NCI-H2227 treated with DMSO at 0.1 percent for 48 hours (cell line): ENCODE measurements around the gene FMN2.
"Not testable (repeated sequence)": the region's sequence is repeated elsewhere in the genome, so short reads cannot be mapped to it uniquely, and the experiment has no call there.

Experiments used
- DNase-seq: peaks from one replicate; lab custom pipeline; 2025; lab: John Stamatoyannopoulos, UW

Gene FMN2

GRCh38 chr1:240254778-240255291 is 163.2 kb downstream of the FMN2 start:
- DNase-seq: no peak

- DNase-seq: no peak
These were observed 164.2 kb downstream of the FMN2 start for GRCh38 chr1:240255922-240256321.

- no peak for DNase-seq
These were observed 165.3 kb downstream of the FMN2 start for GRCh38 chr1:240256836-240257503.

DNA sequence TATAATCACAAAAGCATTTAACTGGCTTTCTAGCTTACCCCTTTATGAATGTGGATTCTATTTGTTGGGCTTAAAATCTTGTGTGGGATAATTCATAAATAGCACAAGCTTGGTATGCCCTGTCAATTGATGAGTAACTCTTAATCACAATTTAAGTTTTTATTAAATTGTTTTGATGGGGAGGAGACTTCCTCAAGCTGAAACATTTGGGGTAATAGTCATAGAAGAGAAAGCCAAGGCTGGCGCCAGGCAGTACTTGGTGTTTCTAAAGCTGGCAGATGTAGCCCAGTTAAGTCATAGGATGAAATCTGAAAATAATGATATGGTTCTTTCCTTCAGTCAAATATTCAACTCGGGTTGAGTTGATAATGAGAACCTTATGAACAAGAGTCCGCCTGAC is 167.2 kb downstream of the FMN2 start:
- DNase-seq: no peak

DNA sequence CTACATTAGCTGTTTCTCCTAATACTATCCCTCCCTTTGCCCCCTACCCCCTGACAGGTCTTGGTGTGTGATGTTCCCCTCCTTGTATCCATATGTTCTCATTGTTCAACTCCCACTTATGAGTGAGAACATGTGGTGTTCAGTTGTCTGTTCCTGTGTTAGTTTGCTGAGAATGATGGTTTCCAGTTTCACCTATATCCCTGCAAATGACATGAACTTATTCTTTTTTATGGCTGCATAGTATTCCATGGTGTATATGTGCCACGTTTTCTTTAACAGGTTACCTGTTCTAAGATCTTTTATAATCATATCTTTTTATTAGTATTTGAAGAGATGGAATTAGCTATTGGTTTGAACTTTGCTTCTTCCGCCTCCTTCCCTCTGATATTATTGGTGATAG is 172.8 kb downstream of the FMN2 start:
- DNase-seq: not testable (repeated sequence)

DNA sequence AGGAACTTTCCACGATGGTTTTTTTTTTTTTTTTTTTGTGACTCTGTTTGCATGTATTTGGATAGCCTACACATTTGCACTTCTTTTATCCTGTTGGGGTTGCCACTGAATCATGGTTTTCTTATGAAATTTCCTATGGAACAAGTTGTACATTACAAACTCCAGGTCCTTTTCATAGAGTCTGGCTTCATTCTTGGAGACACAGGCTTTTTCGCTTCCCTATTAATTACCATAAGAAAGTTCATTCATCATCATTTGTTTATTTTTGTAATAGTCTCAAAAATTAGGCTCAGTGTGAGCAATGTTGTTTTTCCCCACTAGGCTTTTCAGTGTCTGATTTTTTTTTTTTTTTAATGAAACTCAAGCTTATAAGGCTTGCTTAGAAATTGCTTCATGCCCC is 179.4 kb downstream of the FMN2 start:
- no peak for DNase-seq

DNA sequence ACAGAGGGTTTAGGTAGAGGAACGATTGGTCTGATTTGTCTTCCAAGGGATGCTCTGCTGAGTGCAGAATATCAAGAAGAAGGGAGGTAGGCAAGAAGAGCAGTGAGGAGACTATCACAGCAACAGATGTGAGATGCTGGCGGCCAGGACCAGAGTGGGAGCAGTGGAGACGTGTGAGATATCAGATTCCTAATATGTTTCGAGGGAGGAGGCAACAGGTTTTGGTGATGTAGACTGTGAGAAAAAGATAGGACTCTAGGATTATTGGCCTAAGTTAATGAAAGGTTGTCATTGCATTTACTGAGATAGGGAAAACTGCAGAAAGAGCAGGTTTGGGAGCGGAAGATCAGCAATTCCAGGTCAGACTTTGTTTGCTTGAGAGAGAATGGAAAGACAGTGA is 182.9 kb downstream of the FMN2 start:
- no peak for DNase-seq

- DNase-seq: not testable (repeated sequence)
These were observed 183.5 kb downstream of the FMN2 start for GRCh38 chr1:240275219-240275618.

GRCh38 chr1:240278082-240278481 is 186.4 kb downstream of the FMN2 start:
- DNase-seq: no peak

DNA sequence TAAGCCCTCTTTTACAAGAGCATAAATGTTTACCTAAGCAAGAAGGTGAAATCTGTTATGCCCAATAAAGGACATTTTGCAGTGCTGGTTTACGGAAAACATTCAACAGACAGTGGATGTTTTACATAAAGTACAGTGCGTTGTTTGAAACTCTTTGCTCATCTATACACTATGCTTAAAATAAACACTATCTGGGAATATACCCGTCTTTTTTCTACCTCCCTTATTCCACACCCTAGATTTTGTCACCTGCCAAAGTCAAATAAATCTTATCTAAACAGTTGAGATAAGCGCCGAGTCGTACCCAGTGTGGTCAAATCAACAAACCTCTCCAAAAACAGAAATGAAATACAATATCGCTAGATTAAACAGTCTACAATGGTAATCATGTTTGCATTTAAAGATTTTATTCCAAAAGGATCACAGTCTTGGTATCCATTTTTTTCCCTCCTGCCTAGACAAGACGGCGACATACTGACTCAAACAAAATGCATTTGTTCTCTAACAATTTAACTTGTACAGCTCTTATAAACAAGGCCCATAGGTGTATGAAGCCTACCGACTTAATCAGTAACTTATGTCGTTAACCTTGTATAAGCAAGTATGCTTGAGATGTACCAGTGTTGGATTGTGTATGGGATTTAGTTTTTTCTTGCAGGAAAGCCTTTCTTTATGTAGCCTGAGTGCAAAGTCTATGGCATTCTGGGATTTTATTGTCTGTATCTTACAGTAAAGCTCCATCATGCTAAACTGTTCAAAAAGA is 189.1 kb downstream of the FMN2 start:
- DNase-seq: no peak

GRCh38 chr1:240282061-240282830 is 190.6 kb downstream of the FMN2 start:
- no peak for DNase-seq

DNA sequence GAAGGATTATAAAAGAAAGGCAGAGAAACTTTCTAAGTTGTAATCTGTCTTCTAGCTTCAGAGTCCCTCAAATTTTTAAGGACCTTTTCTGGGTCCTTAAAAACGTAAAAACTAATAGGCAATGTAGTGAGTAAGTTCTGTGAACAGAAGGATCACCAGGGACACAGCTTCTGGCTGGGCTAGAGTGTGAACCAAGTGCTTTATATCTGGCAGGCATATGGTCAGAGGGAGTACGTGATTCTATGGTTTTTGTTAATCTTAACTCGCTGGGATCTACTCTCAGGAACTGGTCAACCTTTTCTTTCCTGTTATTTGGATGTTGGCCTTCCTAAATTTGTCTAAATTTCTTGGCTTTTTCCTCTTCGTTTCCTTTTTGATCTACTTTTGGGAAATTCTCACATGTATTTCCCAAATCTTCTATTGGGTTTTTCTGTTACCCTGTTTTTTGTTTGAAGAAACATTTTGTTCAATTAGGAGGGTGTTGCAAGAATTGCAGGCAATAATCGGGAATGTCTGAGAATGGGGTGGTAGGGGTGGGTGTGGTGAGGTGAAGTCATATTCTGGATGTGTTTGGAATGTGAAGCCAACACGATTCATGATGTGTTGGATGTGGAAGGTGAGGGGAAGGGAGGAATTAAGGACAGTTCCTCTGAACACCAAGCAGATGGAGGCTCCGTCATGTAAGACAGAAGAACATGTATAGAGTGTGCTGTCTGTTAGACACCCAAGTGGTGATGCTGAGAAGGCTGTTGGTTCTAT is 193.2 kb downstream of the FMN2 start:
- DNase-seq: no peak

DNA sequence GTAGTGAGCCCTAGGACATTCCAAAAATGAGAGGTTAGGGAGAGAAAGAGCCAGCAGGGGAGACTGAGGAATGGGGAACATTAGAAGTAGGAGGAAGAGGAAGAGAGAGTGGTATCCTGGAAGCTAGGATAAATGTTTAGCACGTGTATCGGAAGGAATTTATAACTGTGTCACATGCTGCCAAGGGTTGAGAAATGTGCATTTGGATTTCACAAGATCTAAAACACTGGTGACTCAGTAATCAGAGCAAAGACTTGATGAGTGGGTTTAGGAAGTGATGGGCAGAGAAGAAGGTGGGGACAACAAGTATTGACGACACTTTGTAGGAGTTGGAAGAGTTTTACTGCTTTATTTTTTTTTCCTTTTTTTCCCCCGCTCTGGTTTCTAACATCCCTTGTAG is 193.9 kb downstream of the FMN2 start:
- no peak for DNase-seq

- DNase-seq: no peak
These were observed 196.0 kb downstream of the FMN2 start for GRCh38 chr1:240287722-240288121.

GRCh38 chr1:240293706-240294105 is 202.0 kb downstream of the FMN2 start:
- no peak for DNase-seq

- no peak for DNase-seq
These were observed 202.9 kb downstream of the FMN2 start for GRCh38 chr1:240294566-240294965.

- no peak for DNase-seq
These were observed 204.1 kb downstream of the FMN2 start for GRCh38 chr1:240295811-240296210.

- DNase-seq: no peak
These were observed 212.8 kb downstream of the FMN2 start for GRCh38 chr1:240304466-240304865.

GRCh38 chr1:240306673-240307072 is 215.0 kb downstream of the FMN2 start:
- DNase-seq: no peak

DNA sequence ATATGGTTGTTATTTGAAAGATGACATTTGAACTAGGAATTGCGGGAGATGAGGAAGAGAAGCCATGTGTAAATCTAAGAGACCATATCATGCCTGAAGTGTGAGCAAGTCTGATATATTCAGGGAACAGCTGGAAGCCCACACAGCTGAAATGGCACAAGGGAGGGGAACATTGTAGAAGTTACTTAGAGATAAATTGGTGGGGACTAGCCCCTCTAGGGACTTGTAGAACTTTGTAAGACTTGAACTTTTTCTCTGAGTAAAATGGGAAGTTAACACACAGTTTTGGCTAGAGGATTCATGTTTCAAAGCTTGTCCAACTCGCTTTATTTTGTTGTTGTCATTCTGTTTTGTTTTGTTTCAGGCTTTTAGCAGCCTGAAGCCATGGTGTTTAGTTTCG is 216.4 kb downstream of the FMN2 start:
- no peak for DNase-seq

DNA sequence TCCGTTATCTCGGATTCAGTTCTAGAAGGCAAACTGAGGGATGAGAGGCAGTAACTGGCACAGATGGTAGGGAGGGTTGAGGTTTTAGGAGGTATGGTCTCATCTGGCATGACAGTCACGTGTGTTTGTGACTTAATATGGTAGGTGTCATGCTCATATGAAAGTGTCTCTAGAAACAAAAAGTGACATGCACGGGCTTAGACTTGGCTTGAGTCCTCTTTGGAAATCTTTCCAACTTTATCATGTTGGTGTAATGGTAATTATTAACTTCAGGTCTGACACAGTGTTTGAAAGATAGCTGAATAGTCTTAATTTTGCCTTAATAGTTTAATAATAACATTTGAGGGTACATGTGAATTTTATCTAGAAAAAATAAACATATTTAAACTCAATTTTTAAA is 218.1 kb downstream of the FMN2 start:
- DNase-seq: no peak
